CD14-positive monocyte (primary cell): ENCODE measurements around the gene SS18. TPM values are rescaled to one million over a fixed set of nuclear protein-coding genes. Genes with fewer than 3 reads are reported as not detected.

Source experiments
- DNase-seq, 3 donors: peaks; one replicate each; pipeline ENCODE4 v3.0.0-alpha.2; 2011 to 2022
- H2AFZ ChIP-seq: 2 replicates; pipeline ENCODE4 v1.6.0; 2012; ENCODE audit warnings: mild to moderate bottlenecking, low read depth, low read length, inconsistent platforms; ENCODE audit not compliant: insufficient read depth, poor library complexity, severe bottlenecking
- H3K27ac ChIP-seq, 2 donors: 1 replicate in 1 of 2; 2 replicates in 1 of 2; pipeline ENCODE4 v1.5.1; 2012 to 2013; ENCODE audit warnings: low read length in 2 of 2, control low read depth in 1 of 2, inconsistent platforms in 1 of 2, low read depth in 1 of 2, mild to moderate bottlenecking in 1 of 2
- H3K27me3 ChIP-seq, 2 donors: one replicate each; pipeline versions ENCODE4 v1.6.0 to v1.6.1; 2011 to 2013; ENCODE audit warnings: low read length in 2 of 2; ENCODE audit not compliant: control insufficient read depth in 2 of 2, insufficient read depth in 2 of 2
- H3K36me3 ChIP-seq, 2 donors: replicated peaks in 1 of 2; 1 replicate in 1 of 2; 2 replicates in 1 of 2; pipeline versions ENCODE4 v1.5.1 to v1.6.1; 2012 to 2013; ENCODE audit warnings: low read length in 2 of 2, control low read depth in 1 of 2, inconsistent platforms in 1 of 2, mild to moderate bottlenecking in 1 of 2; ENCODE audit not compliant: insufficient read depth in 2 of 2, control insufficient read depth in 1 of 2
- H3K4me1 ChIP-seq, 2 donors: 1 replicate in 1 of 2; 2 replicates in 1 of 2; pipeline versions ENCODE4 v1.5.1 to v1.6.1; 2012 to 2013; ENCODE audit warnings: low read length in 2 of 2, control low read depth in 1 of 2, inconsistent platforms in 1 of 2, mild to moderate bottlenecking in 1 of 2, moderate library complexity in 1 of 2; ENCODE audit not compliant: insufficient read depth in 2 of 2, control insufficient read depth in 1 of 2
- H3K4me2 ChIP-seq: replicated peaks from 2 replicates; pipeline ENCODE3; 2012; ENCODE audit warnings: low read length, moderate library complexity, mild to moderate bottlenecking; ENCODE audit not compliant: poor library complexity, severe bottlenecking; ENCODE audit errors: extremely low read depth
- H3K4me3 ChIP-seq, 3 experiments: fragments of 200-600 bp in 1 of 3; sonication (generic) in 1 of 3; replicated peaks in 1 of 3; 1 replicate in 2 of 3; 2 replicates in 1 of 3; pipeline ENCODE4 v1.5.1; 2011 to 2013; ENCODE audit warnings: low read length in 3 of 3, mild to moderate bottlenecking in 3 of 3, control low read depth in 2 of 3, low read depth in 2 of 3, inconsistent platforms in 1 of 3, moderate library complexity in 1 of 3
- H3K79me2 ChIP-seq: 2 replicates; pipeline ENCODE4 v1.6.0; 2012; ENCODE audit warnings: mild to moderate bottlenecking, control low read depth, inconsistent platforms, low read length, moderate library complexity; ENCODE audit not compliant: insufficient read depth
- H3K9ac ChIP-seq: 2 replicates; pipeline ENCODE4 v1.6.0; 2017; ENCODE audit warnings: low read length, mild to moderate bottlenecking; ENCODE audit not compliant: insufficient read depth, poor library complexity, severe bottlenecking
- H3K9me3 ChIP-seq, 2 donors: replicated peaks in 1 of 2; 1 replicate in 1 of 2; 2 replicates in 1 of 2; pipeline versions ENCODE4 v1.5.1 to v1.6.1; 2012 to 2013; ENCODE audit warnings: low read length in 2 of 2, control low read depth in 1 of 2; ENCODE audit not compliant: control insufficient read depth in 1 of 2, insufficient read depth in 1 of 2
- H4K20me1 ChIP-seq: 2 replicates; pipeline ENCODE4 v1.6.0; 2012; ENCODE audit warnings: mild to moderate bottlenecking, low read length, control low read depth, moderate library complexity; ENCODE audit not compliant: insufficient read depth
- H3K27ac Mint-ChIP-seq, 7 donors: one replicate each; pipeline ENCODE4 v1.8.0; 2020; ENCODE audit warnings: mild to moderate bottlenecking in 7 of 7, mixed read lengths in 7 of 7, moderate library complexity in 6 of 7, inconsistent platforms in 2 of 7
- H3K27me3 Mint-ChIP-seq, 3 donors: one replicate each; pipeline ENCODE4 v1.8.0; 2021 to 2022; ENCODE audit warnings: low read depth in 3 of 3, mild to moderate bottlenecking in 3 of 3, mixed read lengths in 3 of 3, moderate library complexity in 3 of 3, inconsistent platforms in 1 of 3
- H3K36me3 Mint-ChIP-seq, 2 donors: one replicate each; pipeline ENCODE4 v1.8.0; 2020; ENCODE audit warnings: mixed read lengths in 2 of 2, inconsistent platforms in 1 of 2, mild to moderate bottlenecking in 1 of 2
- H3K4me1 Mint-ChIP-seq: one replicate; pipeline ENCODE4 v1.8.0; 2020; ENCODE audit warnings: mild to moderate bottlenecking, mixed read lengths
- H3K4me3 Mint-ChIP-seq, 2 donors: one replicate each; pipeline ENCODE4 v1.8.0; 2020; ENCODE audit warnings: mild to moderate bottlenecking in 2 of 2, mixed read lengths in 2 of 2, moderate library complexity in 1 of 2
- H3K9me3 Mint-ChIP-seq, 7 donors: one replicate each; pipeline ENCODE4 v1.8.0; 2020 to 2022; ENCODE audit warnings: mixed read lengths in 7 of 7, mild to moderate bottlenecking in 6 of 7, moderate library complexity in 6 of 7, inconsistent platforms in 2 of 7
- CTCF ChIP-seq: fragments of 200-600 bp; IDR thresholded peaks from one replicate; pipeline ENCODE4 v1.8.0; 2022; ENCODE audit warnings: antibody characterized with exemption, mild to moderate bottlenecking
- WGBS: methylation state at CpG from one replicate; pipeline ENCODE4 v1.1.5; 2013; ENCODE audit warnings: missing lambda C conversion rate; ENCODE audit not compliant: insufficient coverage; 5-methylcytosine and 5-hydroxymethylcytosine counted together
- intact Hi-C, 2 donors: fragments of 100-400 bp; cut with micrococcal nuclease; formaldehyde crosslinking; loops; one replicate each; pipeline versions ENCODE4 v1.15.0 to v1.15.1; 2023
- polyA plus RNA-seq, 3 donors: library from polyadenylated mRNA; depleted of rRNA in 1 of 3; unstranded in 2 of 3; stranded (reverse) in 1 of 3; fragments of 300-500 nt in 2 of 3; fragments of >200 nt in 1 of 3; fragmentation: Illumina TruSeq in 2 of 3; gene quantifications; 1 replicate in 2 of 3; 2 replicates in 1 of 3; pipeline ENCODE4 v1.2.3, GENCODE V29; 2012 to 2021

Gene SS18
- polyA plus RNA-seq, 3 donors = 23.0 to 50.5 (median 36.3) TPM

GRCh38 chr18:26008619-26009018, 81.8 kb downstream of the SS18 start:
- no peak for TF ChIP-seq CTCF
- Mint-ChIP-seq H3K27me3 (peaks cover 0 to 1% (median 0%) of the 10 kb centered on the region in 3 donors), H3K4me1 (no peaks in the 10 kb centered on the region), H3K27ac (no peak overlapping the region), H3K9me3 (peaks cover 0 to 1% (median 0%) of the 10 kb centered on the region in 7 donors), H3K4me3 (no peak overlapping the region), H3K36me3 (peaks cover 16 to 17% of the 10 kb centered on the region in 2 donors)
- Histone ChIP-seq H4K20me1 (no peaks in the 10 kb centered on the region), H3K4me1 (no peaks in the 10 kb centered on the region), H3K27me3 (no peaks in the 10 kb centered on the region), H3K27ac (no peak overlapping the region), H3K4me2 (no peak overlapping the region), H3K4me3 (no peak overlapping the region), H3K9ac (no peak overlapping the region), H3K79me2 (no peaks in the 10 kb centered on the region), H2AFZ (no peak overlapping the region), H3K36me3 (peaks cover 0 to 22% of the 10 kb centered on the region in 2 donors), H3K9me3 (no peaks in the 10 kb centered on the region)
- no CpG with 5 or more reads among the region's 1 CpG for WGBS
- DNase-seq = no peak
- intact Hi-C loops = no loop called here

GRCh38 chr18:26008096-26008495, 82.3 kb downstream of the SS18 start:
- no peaks in the 10 kb centered on the region for H3K4me1 ChIP-seq
- H3K4me2 ChIP-seq = no peak overlapping the region
- no peak for TF ChIP-seq CTCF
- H3K79me2 ChIP-seq = no peaks in the 10 kb centered on the region
- no peak overlapping the region for H3K4me3 ChIP-seq
- DNase-seq = no peak
- WGBS = no CpG with 5 or more reads among the region's 1 CpG
- no peak overlapping the region for H3K27ac Mint-ChIP-seq
- intact Hi-C loops = no loop called here
- peaks cover 0 to 16% of the 10 kb centered on the region in 2 donors for H3K36me3 ChIP-seq
- H4K20me1 ChIP-seq = no peaks in the 10 kb centered on the region
- no peaks in the 10 kb centered on the region for H3K9me3 ChIP-seq
- H3K9ac ChIP-seq = no peak overlapping the region
- H3K4me1 Mint-ChIP-seq = no peaks in the 10 kb centered on the region
- no peaks in the 10 kb centered on the region for H3K27me3 ChIP-seq
- H3K9me3 Mint-ChIP-seq = peaks cover 0 to 1% (median 0%) of the 10 kb centered on the region in 7 donors
- peaks cover 11 to 12% of the 10 kb centered on the region in 2 donors for H3K36me3 Mint-ChIP-seq
- H3K4me3 Mint-ChIP-seq = no peak overlapping the region
- peaks cover 0 to 1% (median 0%) of the 10 kb centered on the region in 3 donors for H3K27me3 Mint-ChIP-seq
- no peak overlapping the region for H2AFZ ChIP-seq
- H3K27ac ChIP-seq = no peak overlapping the region
